OCI-LY1 (cell line): ENCODE measurements around the gene DEGS2.

ENCODE experiments used
- CTCF ChIP-seq: fragments of 200-600 bp; sonication (generic), shearing (Covaris generic); IDR thresholded peaks from 2 replicates; pipeline ENCODE4 v1.5.1; 2017; ENCODE audit warnings: mild to moderate bottlenecking, antibody characterized with exemption, low read length, moderate library complexity, mixed read lengths
- EZH2 ChIP-seq: fragments of 200-600 bp; sonication (generic), shearing (Covaris generic); IDR thresholded peaks from 2 replicates; pipeline ENCODE4 v1.8.0; 2017; ENCODE audit warnings: borderline replicate concordance, mixed run types, mild to moderate bottlenecking, antibody characterized with exemption, low read length, moderate library complexity, mixed read lengths

- TF ChIP-seq CTCF, result no peak
- no peak for TF ChIP-seq EZH2
Observed at GRCh38 chr14:100131181-100131580, 28.3 kb downstream of the DEGS2 start.
